H9 (cell line): ENCODE results near the gene SNRNP25. TPM values are rescaled to one million over a fixed set of nuclear protein-coding genes. Genes with fewer than 3 reads are reported as not detected.

ENCODE experiments used
- DNase-seq: peaks from one replicate; pipeline ENCODE4 v3.0.0-alpha.2; 2017
- H2AFZ ChIP-seq: one replicate; pipeline ENCODE4 v1.6.1; 2013; ENCODE audit warnings: mild to moderate bottlenecking, low read length, control low read depth, moderate library complexity
- H2AK5ac ChIP-seq: 2 replicates; pipeline ENCODE4 v1.6.1; 2013; ENCODE audit warnings: low read length, control low read depth, mixed read lengths; ENCODE audit not compliant: insufficient read length
- H2BK120ac ChIP-seq: one replicate; pipeline ENCODE4 v1.6.1; 2013; ENCODE audit warnings: low read depth, mild to moderate bottlenecking, low read length, control low read depth, inconsistent platforms; ENCODE audit not compliant: poor library complexity, severe bottlenecking
- H2BK12ac ChIP-seq: 2 replicates; pipeline ENCODE4 v1.6.1; 2013; ENCODE audit warnings: low read length, control low read depth, mixed read lengths, low read depth; ENCODE audit not compliant: insufficient read length
- H2BK15ac ChIP-seq: 2 replicates; pipeline ENCODE4 v1.6.1; 2013; ENCODE audit warnings: low read depth, low read length, control low read depth
- H2BK20ac ChIP-seq: one replicate; pipeline ENCODE4 v1.6.1; 2013; ENCODE audit warnings: low read depth, mild to moderate bottlenecking, low read length, control low read depth, inconsistent platforms; ENCODE audit not compliant: poor library complexity, severe bottlenecking
- H2BK5ac ChIP-seq: 2 replicates; pipeline ENCODE4 v1.6.1; 2013; ENCODE audit warnings: low read length, control low read depth, mixed read lengths; ENCODE audit not compliant: insufficient read length
- H3K14ac ChIP-seq: 2 replicates; pipeline ENCODE4 v1.6.1; 2013; ENCODE audit warnings: low read length, control low read depth; ENCODE audit not compliant: insufficient read depth
- H3K18ac ChIP-seq: 2 replicates; pipeline ENCODE4 v1.6.1; 2013; ENCODE audit warnings: low read depth, mild to moderate bottlenecking, mixed read lengths, low read length, control low read depth; ENCODE audit not compliant: insufficient read length
- H3K23ac ChIP-seq: 2 replicates; pipeline ENCODE4 v1.6.1; 2013; ENCODE audit warnings: low read length, control low read depth, mixed read lengths, low read depth; ENCODE audit not compliant: insufficient read length
- H3K23me2 ChIP-seq: 2 replicates; pipeline ENCODE4 v1.6.1; 2013; ENCODE audit warnings: low read depth, mild to moderate bottlenecking, mixed read lengths, low read length, control low read depth; ENCODE audit not compliant: insufficient read length, poor library complexity, severe bottlenecking
- H3K27ac ChIP-seq: 2 replicates; pipeline ENCODE4 v1.5.1; 2013; ENCODE audit warnings: low read length, control low read depth, mixed read lengths, low read depth; ENCODE audit not compliant: insufficient read length
- H3K27me3 ChIP-seq: 2 replicates; pipeline ENCODE4 v1.6.1; 2013; ENCODE audit warnings: low read length, control low read depth, inconsistent platforms; ENCODE audit not compliant: insufficient read depth
- H3K4ac ChIP-seq: 2 replicates; pipeline ENCODE4 v1.6.1; 2013; ENCODE audit warnings: low read depth, mild to moderate bottlenecking, control low read depth, inconsistent platforms, low read length, moderate library complexity
- H3K4me1 ChIP-seq: 2 replicates; pipeline ENCODE4 v1.6.1; 2013; ENCODE audit warnings: low read length, control low read depth, inconsistent platforms; ENCODE audit not compliant: insufficient read depth
- H3K4me2 ChIP-seq: 2 replicates; pipeline ENCODE4 v1.6.1; 2013; ENCODE audit warnings: low read length, control low read depth, mixed read lengths; ENCODE audit not compliant: insufficient read length, insufficient read depth
- H3K56ac ChIP-seq: 2 replicates; pipeline ENCODE4 v1.6.1; 2013; ENCODE audit warnings: low read depth, mild to moderate bottlenecking, mixed read lengths, low read length, control low read depth; ENCODE audit not compliant: insufficient read length
- H3K79me1 ChIP-seq: 2 replicates; pipeline ENCODE4 v1.6.1; 2013; ENCODE audit warnings: low read depth, mild to moderate bottlenecking, moderate library complexity, low read length, control low read depth, inconsistent platforms; ENCODE audit not compliant: insufficient read depth, poor library complexity, severe bottlenecking
- H3K79me2 ChIP-seq: 2 replicates; pipeline ENCODE4 v1.6.1; 2013; ENCODE audit warnings: low read length, control low read depth, inconsistent platforms; ENCODE audit not compliant: insufficient read depth
- H3K9ac ChIP-seq: 2 replicates; pipeline ENCODE4 v1.6.1; 2013; ENCODE audit warnings: low read length, control low read depth, mixed read lengths; ENCODE audit not compliant: insufficient read length; ENCODE audit errors: extremely low read depth
- H3K9me3 ChIP-seq: one replicate; pipeline ENCODE4 v1.6.1; 2013; ENCODE audit warnings: low read depth, low read length, inconsistent platforms; ENCODE audit not compliant: control insufficient read depth
- H3T11ph ChIP-seq: one replicate; pipeline ENCODE4 v1.6.1; 2013; ENCODE audit warnings: mild to moderate bottlenecking, low read length, control low read depth, inconsistent platforms
- H4K20me1 ChIP-seq: one replicate; pipeline ENCODE4 v1.6.1; 2013; ENCODE audit not compliant: control insufficient read depth, insufficient read length, insufficient read depth
- H4K5ac ChIP-seq: 2 replicates; pipeline ENCODE4 v1.6.1; 2013; ENCODE audit warnings: low read depth, mild to moderate bottlenecking, mixed read lengths, low read length, control low read depth; ENCODE audit not compliant: insufficient read length
- H4K8ac ChIP-seq: replicated peaks from 2 replicates; pipeline ENCODE4 v1.6.1; 2013; ENCODE audit warnings: low read length, control low read depth, mixed read lengths, low read depth; ENCODE audit not compliant: insufficient read length
- H4K91ac ChIP-seq: 2 replicates; pipeline ENCODE4 v1.6.1; 2013; ENCODE audit warnings: low read depth, mild to moderate bottlenecking, moderate library complexity, mixed read lengths, low read length, control low read depth; ENCODE audit not compliant: insufficient read length
- H3K27ac Mint-ChIP-seq, 3 experiments: 2 replicates in 2 of 3; 3 replicates in 1 of 3; pipeline ENCODE4 v1.8.0; 2020 to 2021; ENCODE audit warnings: mixed read lengths in 3 of 3, mild to moderate bottlenecking in 1 of 3, moderate library complexity in 1 of 3
- H3K27me3 Mint-ChIP-seq: 2 replicates; pipeline ENCODE4 v1.8.0; 2021; ENCODE audit warnings: low read depth, mild to moderate bottlenecking, moderate library complexity, mixed read lengths
- H3K36me3 Mint-ChIP-seq, 3 experiments: 2 replicates in 2 of 3; 3 replicates in 1 of 3; pipeline ENCODE4 v1.8.0; 2020 to 2021; ENCODE audit warnings: low read depth in 3 of 3, mixed read lengths in 3 of 3; ENCODE audit not compliant: insufficient read depth in 1 of 3
- H3K4me1 Mint-ChIP-seq, 2 experiments: 2 replicates each; pipeline ENCODE4 v1.8.0; 2020; ENCODE audit warnings: mixed read lengths in 2 of 2
- H3K4me3 Mint-ChIP-seq, 2 experiments: 2 replicates in 1 of 2; 3 replicates in 1 of 2; pipeline ENCODE4 v1.8.0; 2020 to 2021; ENCODE audit warnings: mild to moderate bottlenecking in 2 of 2, mixed read lengths in 2 of 2, moderate library complexity in 1 of 2
- H3K9me3 Mint-ChIP-seq, 2 experiments: 2 replicates in 1 of 2; 3 replicates in 1 of 2; pipeline ENCODE4 v1.8.0; 2020; ENCODE audit warnings: mild to moderate bottlenecking in 2 of 2, mixed read lengths in 2 of 2, moderate library complexity in 1 of 2
- WGBS: extraction: QIAGEN DNeasy Blood & Tissue Kit; methylation state at CpG from one replicate; pipeline ENCODE4 v1.1.7; 2013; ENCODE audit warnings: missing lambda C conversion rate, low lambda C conversion rate, mixed read lengths; ENCODE audit not compliant: insufficient read length; ENCODE audit errors: extremely low coverage; 5-methylcytosine and 5-hydroxymethylcytosine counted together
- total RNA-seq: library from RNA; stranded (reverse); gene quantifications from 2 replicates; pipeline ENCODE4 v1.2.1, GENCODE V29; 2021
- TF ChIP-seq, protein P1 (sequence below): fragments of 200-600 bp; sonication (generic); conservative IDR thresholded peaks from 3 replicates; pipeline ENCODE4 v1.8.0; 2021; ENCODE audit warnings: antibody characterized with exemption, mild to moderate bottlenecking

Gene SNRNP25
- total RNA-seq, 1 experiment from 2014 or later: 78.5 TPM

DNA sequence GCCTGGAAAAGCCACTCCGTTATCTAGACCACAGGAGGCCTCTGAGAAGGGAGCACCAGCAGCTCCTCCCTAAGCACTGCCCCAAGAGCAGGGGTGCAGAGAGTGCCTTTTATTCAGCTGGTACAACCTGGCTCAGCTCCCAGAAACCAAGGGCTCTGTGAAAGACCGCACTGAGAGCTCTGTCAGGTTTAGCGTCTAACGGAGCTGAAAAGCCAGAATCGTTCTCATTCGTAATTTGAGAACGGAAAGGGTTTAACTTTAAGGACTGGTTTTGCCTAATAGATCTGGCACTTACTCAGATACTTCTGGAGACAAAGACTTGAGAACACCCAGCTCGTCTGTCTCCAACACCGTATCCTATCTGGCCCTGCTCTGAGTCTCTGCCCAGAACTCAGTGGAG, 37.9 kb downstream of the SNRNP25 start:
- Histone ChIP-seq H3K4me2 (no peak overlapping the region), H2BK20ac (no peak overlapping the region)
- 0 out of 7 replicates have a peak overlapping the region, but pooled peaks of 1 of the 3 experiments have one; percentile 58 for H3K27ac Mint-ChIP-seq

More for the DNA sequence above, 37.9 kb downstream of the SNRNP25 start:
- Histone ChIP-seq H3K4me1 (no peaks in the 10 kb centered on the region), H3K9me3 (no peaks in the 10 kb centered on the region), H3K23ac (no peak overlapping the region), H3K4ac (no peak overlapping the region), H3K14ac (no peak overlapping the region), H3K79me2 (no peaks in the 10 kb centered on the region), H3K18ac (no peak overlapping the region), H3K79me1 (no peaks in the 10 kb centered on the region), H4K5ac (no peak overlapping the region), H3T11ph (no peak overlapping the region), H2AFZ (no peak overlapping the region), H2AK5ac (no peak overlapping the region), H3K9ac (no peak overlapping the region), H3K23me2 (no peaks in the 10 kb centered on the region), H3K27me3 (no peaks in the 10 kb centered on the region), H3K27ac (no peak overlapping the region), H2BK120ac (no peak overlapping the region), H2BK15ac (no peak overlapping the region), H4K91ac (no peak overlapping the region), H4K20me1 (no peaks in the 10 kb centered on the region), H4K8ac (no peak overlapping the region), H2BK12ac (no peak overlapping the region), H2BK5ac (no peak overlapping the region), H3K56ac (no peak overlapping the region)
- Mint-ChIP-seq H3K9me3 (no peaks in the 10 kb centered on the region), H3K4me3 (no peak overlapping the region), H3K4me1 (peaks cover 0 to 2% of the 10 kb centered on the region in 2 experiments; a peak in 1 of 4 replicates), H3K36me3 (peaks cover 0 to 40% (median 19%) of the 10 kb centered on the region in 3 experiments), H3K27me3 (no peaks in the 10 kb centered on the region)
- no peak for DNase-seq
- TF ChIP-seq, protein P1, sequence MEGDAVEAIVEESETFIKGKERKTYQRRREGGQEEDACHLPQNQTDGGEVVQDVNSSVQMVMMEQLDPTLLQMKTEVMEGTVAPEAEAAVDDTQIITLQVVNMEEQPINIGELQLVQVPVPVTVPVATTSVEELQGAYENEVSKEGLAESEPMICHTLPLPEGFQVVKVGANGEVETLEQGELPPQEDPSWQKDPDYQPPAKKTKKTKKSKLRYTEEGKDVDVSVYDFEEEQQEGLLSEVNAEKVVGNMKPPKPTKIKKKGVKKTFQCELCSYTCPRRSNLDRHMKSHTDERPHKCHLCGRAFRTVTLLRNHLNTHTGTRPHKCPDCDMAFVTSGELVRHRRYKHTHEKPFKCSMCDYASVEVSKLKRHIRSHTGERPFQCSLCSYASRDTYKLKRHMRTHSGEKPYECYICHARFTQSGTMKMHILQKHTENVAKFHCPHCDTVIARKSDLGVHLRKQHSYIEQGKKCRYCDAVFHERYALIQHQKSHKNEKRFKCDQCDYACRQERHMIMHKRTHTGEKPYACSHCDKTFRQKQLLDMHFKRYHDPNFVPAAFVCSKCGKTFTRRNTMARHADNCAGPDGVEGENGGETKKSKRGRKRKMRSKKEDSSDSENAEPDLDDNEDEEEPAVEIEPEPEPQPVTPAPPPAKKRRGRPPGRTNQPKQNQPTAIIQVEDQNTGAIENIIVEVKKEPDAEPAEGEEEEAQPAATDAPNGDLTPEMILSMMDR: no peak
- no CpG with 5 or more reads among the region's 9 CpGs for WGBS
